GM12878 (cell line): ENCODE results near the gene GDA. TPM values are rescaled to one million over a fixed set of nuclear protein-coding genes. Genes with fewer than 3 reads are reported as not detected.

ENCODE experiments used
- CTCF ChIP-seq, 3 experiments: IDR thresholded peaks in 2 of 3; conservative IDR thresholded peaks in 1 of 3; 2 replicates each; pipeline ENCODE4 v1.5.1; 2011; ENCODE audit warnings: low read depth in 3 of 3, low read length in 3 of 3, mild to moderate bottlenecking in 3 of 3, control low read depth in 2 of 3, moderate library complexity in 2 of 3, inconsistent platforms in 1 of 3, mixed read lengths in 1 of 3; ENCODE audit not compliant: control insufficient read depth in 2 of 3, insufficient read depth in 1 of 3; ENCODE audit errors: extremely low read depth in 1 of 3
- ESRRA ChIP-seq: IDR thresholded peaks from 2 replicates; pipeline ENCODE4 v1.6.1; 2012; ENCODE audit warnings: mild to moderate bottlenecking, low read length, improper control_type of control experiment
- IKZF1 ChIP-seq: fragments of 450-650 bp; conservative IDR thresholded peaks from 2 replicates; pipeline ENCODE4 v1.6.1; 2017; ENCODE audit warnings: antibody characterized with exemption, mild to moderate bottlenecking
- JUNB ChIP-seq: IDR thresholded peaks from 2 replicates; pipeline ENCODE4 v1.6.1; 2016; ENCODE audit warnings: antibody characterized with exemption, mild to moderate bottlenecking
- MXI1 ChIP-seq: fragments of 150-350 bp; IDR thresholded peaks from 2 replicates; pipeline ENCODE4 v1.6.1; 2011; ENCODE audit warnings: low read depth, mild to moderate bottlenecking, inconsistent platforms, low read length, improper control_type of control experiment
- MYC ChIP-seq: IDR thresholded peaks from 2 replicates; pipeline ENCODE4 v1.6.1; 2011; ENCODE audit warnings: mild to moderate bottlenecking, low read length, moderate library complexity, inconsistent platforms; ENCODE audit not compliant: insufficient read depth, insufficient replicate concordance, insufficient read length, severe bottlenecking
- NKRF ChIP-seq: fragments of 450-650 bp; conservative IDR thresholded peaks from 2 replicates; pipeline ENCODE4 v1.6.1; 2017; ENCODE audit warnings: mild to moderate bottlenecking, moderate library complexity
- POLR2AphosphoS5 ChIP-seq: IDR thresholded peaks from 2 replicates; pipeline ENCODE4 v1.6.1; 2011; ENCODE audit warnings: mild to moderate bottlenecking, low read length, inconsistent platforms
- POU2F2 ChIP-seq: IDR thresholded peaks from 3 replicates; pipeline ENCODE4 v1.6.1; 2011; ENCODE audit warnings: low read depth, mild to moderate bottlenecking, low read length, borderline replicate concordance
- SMARCA5 ChIP-seq: fragments of 450-650 bp; IDR thresholded peaks from 2 replicates; pipeline ENCODE4 v1.6.1; 2017; ENCODE audit warnings: mild to moderate bottlenecking
- SUZ12 ChIP-seq: fragments of 200-600 bp; sonication (generic); IDR thresholded peaks from one replicate; pipeline ENCODE4 v1.6.1; 2018; ENCODE audit warnings: antibody characterized with exemption, mild to moderate bottlenecking; ENCODE audit not compliant: unreplicated experiment
- TCF3 ChIP-seq: IDR thresholded peaks from 2 replicates; pipeline ENCODE4 v1.6.1; 2012; ENCODE audit warnings: low read depth, mild to moderate bottlenecking, low read length, borderline replicate concordance; ENCODE audit not compliant: insufficient read depth
- ZBTB4 ChIP-seq: fragments of 450-650 bp; formaldehyde crosslinking; IDR thresholded peaks from 2 replicates; pipeline ENCODE4 v1.4.0; 2022; ENCODE audit warnings: mild to moderate bottlenecking, moderate library complexity
- ZNF274 ChIP-seq: IDR thresholded peaks from one replicate; pipeline ENCODE4 v1.8.0; 2011; ENCODE audit not compliant: insufficient read length, insufficient read depth
- polyA plus RNA-seq, 11 experiments: library from polyadenylated mRNA; depleted of rRNA in 4 of 11; unstranded in 6 of 11; stranded (reverse) in 5 of 11; fragments of >200 nt; fragmentation: Nextera tagmentation in 4 of 11; fragmentation: Illumina TruSeq in 1 of 11; extraction: Ambion mirVana in 4 of 11; extraction: Trizol in 1 of 11; gene quantifications; 1 replicate in 1 of 11; 2 replicates in 10 of 11; pipeline versions ENCODE4 v1.2.1 to v1.2.3, GENCODE V29; 2011 to 2016; ENCODE audit warnings: inconsistent platforms in 2 of 11, missing spikeins in 2 of 11, low read depth in 1 of 11
- total RNA-seq, 4 experiments: library from RNA; depleted of rRNA in 3 of 4; stranded (reverse); fragments of >200 nt in 3 of 4; fragmentation: Illumina TruSeq in 1 of 4; extraction: Trizol in 1 of 4; gene quantifications; 2 replicates each; pipeline versions ENCODE4 v1.2.1 to v1.2.3, GENCODE V29; 2013 to 2021
- TF ChIP-seq, protein P1 (sequence below): fragments of 450-650 bp; formaldehyde crosslinking; IDR thresholded peaks from 2 replicates; pipeline ENCODE4 v1.4.0; 2020; ENCODE audit warnings: mild to moderate bottlenecking, moderate library complexity
- TF ChIP-seq, protein P2 (sequence below): fragments of 450-650 bp; IDR thresholded peaks from 2 replicates; pipeline ENCODE4 v1.6.1; 2017; ENCODE audit warnings: mild to moderate bottlenecking, low read depth, inconsistent platforms; ENCODE audit not compliant: poor library complexity, severe bottlenecking

Gene GDA
- total and polyA plus RNA-seq, 10 of the 15 experiments (the other 5 are each of a cell fraction or from before 2014, with no cell fraction given), result 0.19 to 17.9 (median 0.48) TPM; not detected in 2

GRCh38 chr9:72292256-72292682, 143.0 kb downstream of the GDA start (continued):
- TF ChIP-seq, protein P1, sequence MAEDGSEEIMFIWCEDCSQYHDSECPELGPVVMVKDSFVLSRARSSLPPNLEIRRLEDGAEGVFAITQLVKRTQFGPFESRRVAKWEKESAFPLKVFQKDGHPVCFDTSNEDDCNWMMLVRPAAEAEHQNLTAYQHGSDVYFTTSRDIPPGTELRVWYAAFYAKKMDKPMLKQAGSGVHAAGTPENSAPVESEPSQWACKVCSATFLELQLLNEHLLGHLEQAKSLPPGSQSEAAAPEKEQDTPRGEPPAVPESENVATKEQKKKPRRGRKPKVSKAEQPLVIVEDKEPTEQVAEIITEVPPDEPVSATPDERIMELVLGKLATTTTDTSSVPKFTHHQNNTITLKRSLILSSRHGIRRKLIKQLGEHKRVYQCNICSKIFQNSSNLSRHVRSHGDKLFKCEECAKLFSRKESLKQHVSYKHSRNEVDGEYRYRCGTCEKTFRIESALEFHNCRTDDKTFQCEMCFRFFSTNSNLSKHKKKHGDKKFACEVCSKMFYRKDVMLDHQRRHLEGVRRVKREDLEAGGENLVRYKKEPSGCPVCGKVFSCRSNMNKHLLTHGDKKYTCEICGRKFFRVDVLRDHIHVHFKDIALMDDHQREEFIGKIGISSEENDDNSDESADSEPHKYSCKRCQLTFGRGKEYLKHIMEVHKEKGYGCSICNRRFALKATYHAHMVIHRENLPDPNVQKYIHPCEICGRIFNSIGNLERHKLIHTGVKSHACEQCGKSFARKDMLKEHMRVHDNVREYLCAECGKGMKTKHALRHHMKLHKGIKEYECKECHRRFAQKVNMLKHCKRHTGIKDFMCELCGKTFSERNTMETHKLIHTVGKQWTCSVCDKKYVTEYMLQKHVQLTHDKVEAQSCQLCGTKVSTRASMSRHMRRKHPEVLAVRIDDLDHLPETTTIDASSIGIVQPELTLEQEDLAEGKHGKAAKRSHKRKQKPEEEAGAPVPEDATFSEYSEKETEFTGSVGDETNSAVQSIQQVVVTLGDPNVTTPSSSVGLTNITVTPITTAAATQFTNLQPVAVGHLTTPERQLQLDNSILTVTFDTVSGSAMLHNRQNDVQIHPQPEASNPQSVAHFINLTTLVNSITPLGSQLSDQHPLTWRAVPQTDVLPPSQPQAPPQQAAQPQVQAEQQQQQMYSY (CRISPR knock-in tag), result no peak
- TF ChIP-seq CTCF (IDR thresholded peaks at IDR 0.05 in 2 of 3, conservative IDR thresholded peaks at IDR 0.05 in 1 of 3; ENCODE audit: control insufficient read depth in 2 of 3, extremely low read depth in 1 of 3, insufficient read depth in 1 of 3, low read depth in 3 of 3, low read length in 3 of 3) (peak; percentile 27 to 63 (median 33); a peak in 4 of 6 replicates), ZNF274 (no peak), ESRRA (no peak), ZBTB4 (CRISPR knock-in tag) (no peak), JUNB (no peak), NKRF (no peak), POLR2AphosphoS5 (no peak), MYC (no peak), TCF3 (no peak), SMARCA5 (no peak), POU2F2 (no peak), SUZ12 (no peak), IKZF1 (no peak), MXI1 (no peak)
- TF ChIP-seq, protein P2, sequence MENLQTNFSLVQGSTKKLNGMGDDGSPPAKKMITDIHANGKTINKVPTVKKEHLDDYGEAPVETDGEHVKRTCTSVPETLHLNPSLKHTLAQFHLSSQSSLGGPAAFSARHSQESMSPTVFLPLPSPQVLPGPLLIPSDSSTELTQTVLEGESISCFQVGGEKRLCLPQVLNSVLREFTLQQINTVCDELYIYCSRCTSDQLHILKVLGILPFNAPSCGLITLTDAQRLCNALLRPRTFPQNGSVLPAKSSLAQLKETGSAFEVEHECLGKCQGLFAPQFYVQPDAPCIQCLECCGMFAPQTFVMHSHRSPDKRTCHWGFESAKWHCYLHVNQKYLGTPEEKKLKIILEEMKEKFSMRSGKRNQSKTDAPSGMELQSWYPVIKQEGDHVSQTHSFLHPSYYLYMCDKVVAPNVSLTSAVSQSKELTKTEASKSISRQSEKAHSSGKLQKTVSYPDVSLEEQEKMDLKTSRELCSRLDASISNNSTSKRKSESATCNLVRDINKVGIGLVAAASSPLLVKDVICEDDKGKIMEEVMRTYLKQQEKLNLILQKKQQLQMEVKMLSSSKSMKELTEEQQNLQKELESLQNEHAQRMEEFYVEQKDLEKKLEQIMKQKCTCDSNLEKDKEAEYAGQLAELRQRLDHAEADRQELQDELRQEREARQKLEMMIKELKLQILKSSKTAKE, result no peak
